ENCODE data around the gene GSAP.

GRCh38 chr7:77354914-77355313, 61.2 kb downstream of the GSAP start:
- no peak for TF ChIP-seq GATA1 (IDR thresholded peaks at IDR 0.05; ENCODE audit: low read depth, low read length)
- TF ChIP-seq POLR2A (IDR thresholded peaks at IDR 0.05; ENCODE audit: low read length) = no peak
